Pancreas (tissue), 10 donors: ENCODE data around the gene PARP2. TPM values are rescaled to one million over a fixed set of nuclear protein-coding genes. Genes with fewer than 3 reads are reported as not detected.

Source experiments
- ATAC-seq, 4 donors: fragments of 200-7000 bp; cut with Tn5 transposase; one replicate each; pipeline versions ENCODE4 v1.8.0 to v1.9.1; 2020; ENCODE audit warnings: mild to moderate bottlenecking in 4 of 4, moderate library complexity in 4 of 4
- DNase-seq, 6 donors: peaks; one replicate each; pipeline ENCODE4 v3.0.0-alpha.2; 2020
- FAIRE-seq: peaks from 2 replicates; lab custom pipeline; 2012; peaks lifted over from hg19 to GRCh38; lab: Jason Lieb, UNC
- H3K27ac ChIP-seq, 4 donors: fragments of 200-600 bp; sonication (generic); 1 replicate in 3 of 4; 2 replicates in 1 of 4; pipeline versions ENCODE4 v1.5.0 to v1.8.0; 2020
- H3K27me3 ChIP-seq, 4 donors: fragments of 200-600 bp; one replicate each; pipeline ENCODE4 v1.8.0; 2021
- H3K36me3 ChIP-seq, 3 donors: fragments of 200-600 bp; sonication (generic) in 1 of 3; one replicate each; pipeline versions ENCODE4 v1.5.0 to v1.8.0; 2020 to 2021
- H3K4me1 ChIP-seq, 3 donors: fragments of 200-600 bp; one replicate each; pipeline ENCODE4 v1.8.0; 2021
- H3K4me3 ChIP-seq, 4 donors: fragments of 200-600 bp; sonication (generic) in 2 of 4; one replicate each; pipeline versions ENCODE4 v1.5.0 to v1.8.0; 2020 to 2021
- H3K9me3 ChIP-seq, 4 donors: fragments of 200-600 bp; one replicate each; pipeline ENCODE4 v1.8.0; 2021
- WGBS, 2 donors: extraction: QIAGEN DNeasy Blood & Tissue Kit; methylation state at CpG; one replicate each; pipeline ENCODE4 v1.1.7; 2013; 5-methylcytosine and 5-hydroxymethylcytosine counted together
- intact Hi-C, 3 donors: fragments of 100-400 bp; cut with DNase I; formaldehyde crosslinking; loops; one replicate each; pipeline versions ENCODE4 v1.11.1 to v1.14.2; 2022
- polyA plus RNA-seq, 2 donors: library from polyadenylated mRNA; stranded (reverse); fragments of 200-250 nt; gene quantifications; one replicate each; pipeline ENCODE4 v1.2.3, GENCODE V29; 2013
- total RNA-seq, 6 donors: library from RNA; stranded (reverse); fragmentation: NEBNext Ultra II Directional in 4 of 6; extraction: Animal tissue kit (Norgen Biotek cat#: 25700) in 4 of 6; gene quantifications; one replicate each; pipeline versions ENCODE4 v1.2.1 to v1.2.4, GENCODE V29; 2021 to 2023
- TF ChIP-seq, protein P1 (sequence below), 4 donors: fragments of 200-600 bp; sonication (generic) in 3 of 4; IDR thresholded peaks; one replicate each; pipeline versions ENCODE4 v1.5.0 to v1.8.0; 2021; ENCODE audit warnings: antibody characterized with exemption in 4 of 4
- donor health status: healthy with polysubstance abuse.
- donor health status: DM: no; HTN: no; CAD: no; lungs with moderate emphysema.
- donor health status: DM: no; HTN: no; CAD: no.
- donor health status: control.
- donor health status: control.
- donor health status: Bipolar disorder and iron deficiency.
- donor health status: DM: yes; HTN: yes; CAD: no.
- donor health status: DM: no; HTN: no; CAD: no.
- donor health status: DM: no; HTN: no; CAD: no.
- donor health status: DM: yes; HTN: yes; CAD: no.

Gene PARP2
- total and polyA plus RNA-seq, 8 donors: 6.1 to 21.8 (median 10.4) TPM

DNA sequence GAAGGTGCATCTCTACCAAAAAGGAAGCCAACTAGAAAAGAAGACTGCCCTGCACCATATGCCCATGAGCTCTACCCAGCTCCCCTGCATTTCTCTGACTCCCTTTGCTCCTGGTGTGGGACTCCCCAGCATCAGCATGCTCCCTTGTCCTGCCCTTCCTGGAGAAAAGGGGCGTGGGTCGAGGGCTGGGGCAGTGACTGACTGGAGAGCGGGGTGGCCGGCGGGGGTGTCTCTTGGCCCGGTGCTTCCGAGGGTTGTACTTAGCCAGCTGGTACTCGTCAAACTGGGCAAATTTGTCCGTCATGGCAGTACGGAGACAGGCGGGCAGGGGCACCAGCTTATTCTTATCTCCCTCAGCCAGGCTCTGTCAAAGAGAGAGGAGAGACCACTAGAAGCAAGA is 60.1 kb downstream of the PARP2 start:
- Histone ChIP-seq H3K9me3 (no peaks in the 10 kb centered on the region), H3K4me3 (no peak overlapping the region), H3K4me1 (peaks cover 0 to 6% (median 0%) of the 10 kb centered on the region in 3 donors), H3K36me3 (peaks cover 0 to 32% (median 0%) of the 10 kb centered on the region in 3 donors), H3K27me3 (no peaks in the 10 kb centered on the region), H3K27ac (no peak overlapping the region)
- intact Hi-C loops: loop anchor here in 1 of 3 donors (10.0 kb wide), 1 partner anchor 79 kb away; no protein-coding TSS in a partner anchor
- DNase-seq (no peak), ATAC-seq (no peak), FAIRE-seq (no peak)
- 92% methylated on average over 11 of the region's 11 CpGs for WGBS, 2 donors
- TF ChIP-seq, protein P1, sequence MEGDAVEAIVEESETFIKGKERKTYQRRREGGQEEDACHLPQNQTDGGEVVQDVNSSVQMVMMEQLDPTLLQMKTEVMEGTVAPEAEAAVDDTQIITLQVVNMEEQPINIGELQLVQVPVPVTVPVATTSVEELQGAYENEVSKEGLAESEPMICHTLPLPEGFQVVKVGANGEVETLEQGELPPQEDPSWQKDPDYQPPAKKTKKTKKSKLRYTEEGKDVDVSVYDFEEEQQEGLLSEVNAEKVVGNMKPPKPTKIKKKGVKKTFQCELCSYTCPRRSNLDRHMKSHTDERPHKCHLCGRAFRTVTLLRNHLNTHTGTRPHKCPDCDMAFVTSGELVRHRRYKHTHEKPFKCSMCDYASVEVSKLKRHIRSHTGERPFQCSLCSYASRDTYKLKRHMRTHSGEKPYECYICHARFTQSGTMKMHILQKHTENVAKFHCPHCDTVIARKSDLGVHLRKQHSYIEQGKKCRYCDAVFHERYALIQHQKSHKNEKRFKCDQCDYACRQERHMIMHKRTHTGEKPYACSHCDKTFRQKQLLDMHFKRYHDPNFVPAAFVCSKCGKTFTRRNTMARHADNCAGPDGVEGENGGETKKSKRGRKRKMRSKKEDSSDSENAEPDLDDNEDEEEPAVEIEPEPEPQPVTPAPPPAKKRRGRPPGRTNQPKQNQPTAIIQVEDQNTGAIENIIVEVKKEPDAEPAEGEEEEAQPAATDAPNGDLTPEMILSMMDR (IDR thresholded peaks at IDR 0.05): no peak

Other genes with a start within 250 kb of the PARP2 start
- not detected for gene OR4K17, start 232.9 kb upstream of the PARP2 start, total RNA-seq
- not detected for gene OR4K17, start 232.9 kb upstream of the PARP2 start, polyA plus RNA-seq
- gene OR4N5, start 204.8 kb upstream of the PARP2 start, total RNA-seq: not detected
- gene OR4N5, start 204.8 kb upstream of the PARP2 start, polyA plus RNA-seq: not detected
- not detected for gene OR11G2, start 152.7 kb upstream of the PARP2 start, total RNA-seq
- not detected for gene OR11G2, start 152.7 kb upstream of the PARP2 start, polyA plus RNA-seq
- gene OR11H6, start 119.9 kb upstream of the PARP2 start, total RNA-seq: not detected
- gene OR11H6, start 119.9 kb upstream of the PARP2 start, polyA plus RNA-seq: not detected
- gene OR11H7, start 114.7 kb upstream of the PARP2 start, total RNA-seq: not detected
- gene OR11H7, start 114.7 kb upstream of the PARP2 start, polyA plus RNA-seq: not detected
- not detected for gene OR11H4, start 104.3 kb upstream of the PARP2 start, total RNA-seq
- gene OR11H4, start 104.3 kb upstream of the PARP2 start, polyA plus RNA-seq: not detected
- gene TTC5, start 37.7 kb upstream of the PARP2 start, total RNA-seq: 10 to 100 TPM in 1 of 6 donors, 1 to 10 TPM in 5; 6.9 to 12.9 (median 7.7) TPM
- 1 to 10 TPM; 3.7 to 5.1 TPM for gene TTC5, start 37.7 kb upstream of the PARP2 start, polyA plus RNA-seq
- 10 to 100 TPM; 17.4 to 34.0 (median 25.0) TPM for gene CCNB1IP1, start 10.4 kb upstream of the PARP2 start, total RNA-seq
- 10 to 100 TPM; 37.4 to 55.3 TPM for gene CCNB1IP1, start 10.4 kb upstream of the PARP2 start, polyA plus RNA-seq
- 10 to 100 TPM in 3 of 6 donors, 1 to 10 TPM in 3; 7.5 to 26.6 (median 9.6) TPM for gene TEP1, start 69.9 kb downstream of the PARP2 start, total RNA-seq
- gene TEP1, start 69.9 kb downstream of the PARP2 start, polyA plus RNA-seq: 10 to 100 TPM; 13.3 to 14.8 TPM
- under 1 TPM; 0.08 to 0.34 (median 0.13) TPM for gene KLHL33, start 92.5 kb downstream of the PARP2 start, total RNA-seq
- gene KLHL33, start 92.5 kb downstream of the PARP2 start, polyA plus RNA-seq: under 1 TPM; 0.12 to 0.15 TPM
- 10 to 100 TPM; 11.4 to 16.0 (median 13.9) TPM for gene OSGEP, start 111.2 kb downstream of the PARP2 start, total RNA-seq
- gene OSGEP, start 111.2 kb downstream of the PARP2 start, polyA plus RNA-seq: 10 to 100 TPM; 41.2 to 69.8 TPM
- 100 to 1,000 TPM in 1 of 6 donors, 10 to 100 TPM in 5; 50.9 to 107 (median 64.6) TPM for gene APEX1, start 111.6 kb downstream of the PARP2 start, total RNA-seq
- gene APEX1, start 111.6 kb downstream of the PARP2 start, polyA plus RNA-seq: 10 to 100 TPM; 53.9 to 88.2 TPM
- gene PIP4P1, start 117.8 kb downstream of the PARP2 start, total RNA-seq: 10 to 100 TPM in 5 of 6 donors, 1 to 10 TPM in 1; 8.9 to 20.5 (median 14.4) TPM
- 10 to 100 TPM; 26.8 to 38.2 TPM for gene PIP4P1, start 117.8 kb downstream of the PARP2 start, polyA plus RNA-seq
- 10 to 100 TPM in 2 of 6 donors, 1 to 10 TPM in 4; 6.2 to 17.2 (median 8.4) TPM for gene PNP, start 125.8 kb downstream of the PARP2 start, total RNA-seq
- 10 to 100 TPM in 1 of 2 donors, 1 to 10 TPM in 1; 9.0 to 24.0 TPM for gene PNP, start 125.8 kb downstream of the PARP2 start, polyA plus RNA-seq
- gene RNASE10, start 161.9 kb downstream of the PARP2 start, total RNA-seq: under 1 TPM in 5 of 6 donors, not detected in 1; 0.13 to 0.62 (median 0.28) TPM
- gene RNASE10, start 161.9 kb downstream of the PARP2 start, polyA plus RNA-seq: under 1 TPM in 1 of 2 donors, not detected in 1; 0.19 TPM
- gene RNASE9, start 217.4 kb downstream of the PARP2 start, total RNA-seq: not detected
- not detected for gene RNASE9, start 217.4 kb downstream of the PARP2 start, polyA plus RNA-seq
- gene RNASE11, start 244.4 kb downstream of the PARP2 start, total RNA-seq: not detected
- gene RNASE11, start 244.4 kb downstream of the PARP2 start, polyA plus RNA-seq: not detected
- gene RNASE12, start 247.7 kb downstream of the PARP2 start, total RNA-seq: not detected
- not detected for gene RNASE12, start 247.7 kb downstream of the PARP2 start, polyA plus RNA-seq